H1 (cell line): ENCODE results near the gene MAPT. TPM values are rescaled to one million over a fixed set of nuclear protein-coding genes. Genes with fewer than 3 reads are reported as not detected.

Experiments used
- CHD7 ChIP-seq: fragments of 300-600 bp; sonication (generic); IDR thresholded peaks from 2 replicates; pipeline ENCODE4 v1.7.1; 2012; ENCODE audit warnings: low read length, moderate library complexity, mild to moderate bottlenecking, inconsistent platforms; ENCODE audit not compliant: insufficient replicate concordance
- E2F6 ChIP-seq: IDR thresholded peaks from 2 replicates; pipeline ENCODE4 v1.6.1; 2012; ENCODE audit warnings: inconsistent platforms
- MAFK ChIP-seq: IDR thresholded peaks from 2 replicates; pipeline ENCODE4 v1.6.1; 2012; ENCODE audit warnings: low read depth, mild to moderate bottlenecking, improper control_type of control experiment, low read length
- PHF8 ChIP-seq: fragments of 200-600 bp; sonication (generic); conservative IDR thresholded peaks from 2 replicates; pipeline ENCODE4 v1.7.1; 2012; ENCODE audit warnings: low read depth, mild to moderate bottlenecking, inconsistent platforms, low read length, moderate library complexity
- SP2 ChIP-seq: IDR thresholded peaks from 2 replicates; pipeline ENCODE4 v1.6.1; 2012; ENCODE audit warnings: mild to moderate bottlenecking, low read length, inconsistent platforms
- ZNF274 ChIP-seq: IDR thresholded peaks from 2 replicates; pipeline ENCODE4 v1.7.0; 2012; ENCODE audit warnings: low read length, borderline replicate concordance; ENCODE audit errors: extremely low read depth
- polyA plus RNA-seq, 7 experiments: library from polyadenylated mRNA; depleted of rRNA in 3 of 7; stranded (reverse) in 5 of 7; unstranded in 2 of 7; fragments of >200 nt in 5 of 7; fragments of 200-250 nt in 2 of 7; gene quantifications; 1 replicate in 5 of 7; 2 replicates in 1 of 7; 4 replicates in 1 of 7; pipeline versions ENCODE4 v1.2.1 to v1.2.3, GENCODE V29; 2011 to 2013; ENCODE audit warnings: missing spikeins in 2 of 7, mixed read lengths in 2 of 7
- total RNA-seq: library from RNA; stranded (reverse); fragmentation: NEBNext Ultra II Directional; extraction: Animal tissue kit (Norgen Biotek cat#: 25700); gene quantifications from 2 replicates; pipeline ENCODE4 v1.2.1, GENCODE V29; 2021

Gene MAPT
- total and polyA plus RNA-seq, 2 of the 8 experiments (the other 6 are each of a cell fraction or from before 2014, with no cell fraction given): 0.54 to 1.7 TPM

GRCh38 chr17:45850011-45850410 lies 44.3 kb upstream of the MAPT start (continued):
- TF ChIP-seq CHD7: no peak
- no peak for TF ChIP-seq PHF8
- no peak for TF ChIP-seq SP2
- TF ChIP-seq MAFK: no peak
- TF ChIP-seq E2F6: no peak
- no peak for TF ChIP-seq ZNF274
